ACC112 (cell line): Measurements from ENCODE around the gene TNK2.

Experiments
- H2AFZ ChIP-seq: fragments of 200-600 bp; sonication (generic); one replicate; pipeline ENCODE4 v1.6.0; 2017; ENCODE audit warnings: antibody characterized with exemption, low read length; ENCODE audit not compliant: unreplicated experiment
- H3K27ac ChIP-seq: fragments of 200-600 bp; sonication (generic); 2 replicates; pipeline ENCODE4 v1.5.1; 2014; ENCODE audit warnings: low read depth, mild to moderate bottlenecking, antibody characterized with exemption, low read length, moderate library complexity
- H3K27me3 ChIP-seq: fragments of 200-600 bp; sonication (generic); 2 replicates; pipeline ENCODE4 v1.6.1; 2014; ENCODE audit warnings: mild to moderate bottlenecking, antibody characterized with exemption, low read length, moderate library complexity, mixed read lengths; ENCODE audit not compliant: insufficient read depth
- H3K36me3 ChIP-seq: fragments of 200-600 bp; sonication (generic); 2 replicates; pipeline ENCODE4 v1.6.1; 2016; ENCODE audit warnings: mild to moderate bottlenecking, antibody characterized with exemption, low read length, moderate library complexity, mixed read lengths; ENCODE audit not compliant: insufficient read depth
- H3K4me1 ChIP-seq: fragments of 200-600 bp; sonication (generic); one replicate; pipeline ENCODE4 v1.6.1; 2016; ENCODE audit warnings: low read length, mixed read lengths; ENCODE audit not compliant: insufficient read depth, unreplicated experiment, control insufficient read depth
- H3K4me3 ChIP-seq: fragments of 200-600 bp; sonication (generic); 2 replicates; pipeline ENCODE4 v1.5.1; 2014; ENCODE audit warnings: mild to moderate bottlenecking, low read depth, low read length
- H3K79me2 ChIP-seq: fragments of 200-600 bp; sonication (generic); one replicate; pipeline ENCODE4 v1.6.0; 2016; ENCODE audit warnings: low read length; ENCODE audit not compliant: control insufficient read depth, unreplicated experiment, insufficient read depth

Gene TNK2

DNA sequence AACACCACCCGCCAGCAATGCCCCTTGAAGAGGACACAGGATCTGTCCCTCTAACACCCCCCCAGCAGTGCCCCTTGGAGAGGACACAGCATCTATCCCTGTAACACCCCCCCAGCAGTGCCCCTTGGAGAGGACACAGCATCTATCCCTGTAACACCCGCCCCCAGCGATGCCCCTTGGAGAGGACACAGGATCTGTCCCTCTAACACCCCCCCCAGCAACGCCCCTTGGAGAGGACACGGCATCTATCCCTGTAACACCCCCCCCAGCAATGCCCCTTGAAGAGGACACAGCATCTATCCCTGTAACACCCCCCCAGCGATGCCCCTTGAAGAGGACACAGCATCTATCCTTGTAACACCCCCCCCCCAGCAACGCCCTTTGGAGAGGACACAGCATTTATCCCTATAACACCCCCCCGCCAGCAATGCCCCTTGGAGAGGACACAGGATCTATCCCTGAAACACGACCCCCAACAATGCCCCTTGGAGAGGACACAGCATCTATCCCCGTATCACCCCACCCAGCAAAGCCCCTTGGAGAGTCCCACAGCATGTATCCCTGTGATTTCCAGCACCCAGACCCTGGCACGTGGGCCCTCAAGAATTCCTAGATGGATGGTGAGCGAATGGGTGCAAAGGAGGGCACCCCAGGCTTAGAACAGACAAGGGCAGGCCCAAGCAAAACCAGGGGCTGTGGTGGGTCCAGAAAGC, 26.9 kb downstream of the TNK2 start:
- Histone ChIP-seq H3K4me1 (peaks cover 13% of the 10 kb centered on the region), H3K27ac (no peak overlapping the region), H3K79me2 (no peaks in the 10 kb centered on the region), H3K27me3 (no peaks in the 10 kb centered on the region), H3K4me3 (no peak overlapping the region), H2AFZ (no peak overlapping the region), H3K36me3 (0 out of 2 replicates have a peak, but pooled peaks cover 3% of the 10 kb centered on the region)

- Histone ChIP-seq H3K27ac (no peak overlapping the region), H2AFZ (no peak overlapping the region), H3K79me2 (no peaks in the 10 kb centered on the region), H3K36me3 (0 out of 2 replicates have a peak, but pooled peaks cover 7% of the 10 kb centered on the region), H3K4me3 (no peak overlapping the region), H3K4me1 (no peaks in the 10 kb centered on the region), H3K27me3 (no peaks in the 10 kb centered on the region)
Observed at GRCh38 chr3:195880037-195880431, 28.3 kb downstream of the TNK2 start.

- H3K4me3 ChIP-seq = no peak overlapping the region
- no peak overlapping the region for H3K27ac ChIP-seq
- no peaks in the 10 kb centered on the region for H3K79me2 ChIP-seq
- H3K36me3 ChIP-seq = 0 out of 2 replicates have a peak, but pooled peaks cover 7% of the 10 kb centered on the region
- no peak overlapping the region for H2AFZ ChIP-seq
- H3K4me1 ChIP-seq = no peaks in the 10 kb centered on the region
- H3K27me3 ChIP-seq = no peaks in the 10 kb centered on the region
Observed at GRCh38 chr3:195879416-195880036, 28.8 kb downstream of the TNK2 start.

- no peak overlapping the region for H3K4me3 ChIP-seq
- no peak overlapping the region for H2AFZ ChIP-seq
- no peak overlapping the region for H3K27ac ChIP-seq
- H3K4me1 ChIP-seq = no peaks in the 10 kb centered on the region
- 0 out of 2 replicates have a peak, but pooled peaks cover 7% of the 10 kb centered on the region for H3K36me3 ChIP-seq
- H3K79me2 ChIP-seq = no peaks in the 10 kb centered on the region
- no peaks in the 10 kb centered on the region for H3K27me3 ChIP-seq
Observed at GRCh38 chr3:195878424-195879274, 29.7 kb downstream of the TNK2 start.

DNA sequence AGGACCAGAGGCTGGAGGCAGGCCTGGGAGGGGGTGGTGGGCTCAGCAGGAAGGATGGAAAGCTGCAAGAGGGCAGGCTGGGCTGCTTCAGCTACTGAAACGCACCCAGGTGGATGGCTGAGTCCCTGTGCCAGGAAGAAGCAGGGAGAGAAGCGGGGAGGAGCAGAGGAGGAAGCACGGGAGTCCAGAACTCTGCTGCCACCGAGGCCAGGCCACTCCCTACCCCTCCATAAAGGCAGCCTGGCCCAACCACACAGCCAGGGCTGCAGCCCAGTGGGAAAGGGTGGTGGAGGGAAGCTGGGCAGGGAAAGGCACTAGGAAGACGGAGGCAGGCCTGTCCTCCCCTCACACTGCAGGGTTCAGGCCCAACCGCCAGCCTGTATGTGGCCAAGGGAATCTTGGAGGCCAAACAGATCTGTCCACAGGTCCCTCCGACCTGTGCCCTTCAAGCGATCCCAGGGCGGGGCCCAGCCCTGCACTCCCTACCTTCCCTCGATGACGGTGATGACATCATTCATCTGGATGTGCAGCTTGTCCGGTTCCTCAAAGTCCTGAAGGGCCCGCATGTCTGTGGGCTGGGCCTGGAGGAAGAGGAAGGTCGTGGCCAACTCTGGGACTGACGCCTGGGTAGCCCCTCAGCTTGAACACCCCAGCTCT, 30.5 kb downstream of the TNK2 start:
- Histone ChIP-seq H3K27me3 (no peaks in the 10 kb centered on the region), H3K36me3 (0 out of 2 replicates have a peak, but pooled peaks cover 7% of the 10 kb centered on the region), H3K4me1 (no peaks in the 10 kb centered on the region), H3K4me3 (no peak overlapping the region), H2AFZ (no peak overlapping the region), H3K27ac (no peak overlapping the region), H3K79me2 (no peaks in the 10 kb centered on the region)

DNA sequence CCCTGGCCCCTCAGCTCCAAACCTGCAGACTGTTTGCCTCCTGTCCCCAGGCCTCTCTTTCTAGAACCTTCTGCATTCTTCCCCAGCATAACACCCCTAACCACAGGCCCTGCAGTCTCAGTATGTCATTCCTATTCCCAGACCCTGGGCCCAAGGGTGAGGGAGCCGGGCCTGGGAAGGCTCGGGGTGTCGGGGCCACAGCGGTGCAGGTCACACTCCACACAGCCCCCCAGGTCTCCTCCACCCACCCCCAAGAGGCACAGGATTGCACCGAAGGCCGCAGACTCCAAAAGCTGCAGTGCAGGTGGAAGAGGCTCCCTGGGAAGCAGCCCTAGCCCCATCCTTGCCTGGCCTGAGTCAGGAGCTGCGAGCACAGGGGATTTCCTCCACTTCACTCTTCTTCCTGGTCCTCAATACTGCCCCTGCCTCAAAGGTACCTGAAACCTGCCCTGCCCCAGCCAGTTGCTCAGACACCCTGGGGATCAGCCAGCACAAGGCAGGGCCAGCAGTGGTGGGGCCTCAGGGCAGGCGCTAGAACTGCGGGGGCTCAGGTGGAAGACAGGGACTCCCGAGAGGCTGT, 31.1 kb downstream of the TNK2 start:
- H2AFZ ChIP-seq = no peak overlapping the region
- H3K4me3 ChIP-seq = no peak overlapping the region
- 0 out of 2 replicates have a peak, but pooled peaks cover 7% of the 10 kb centered on the region for H3K36me3 ChIP-seq
- H3K4me1 ChIP-seq = no peaks in the 10 kb centered on the region
- no peaks in the 10 kb centered on the region for H3K27me3 ChIP-seq
- H3K27ac ChIP-seq = no peak overlapping the region
- H3K79me2 ChIP-seq = no peaks in the 10 kb centered on the region

GRCh38 chr3:195876297-195877064, 31.9 kb downstream of the TNK2 start:
- no peak overlapping the region for H3K4me3 ChIP-seq
- H3K27ac ChIP-seq = no peak overlapping the region
- H3K27me3 ChIP-seq = no peaks in the 10 kb centered on the region
- H3K79me2 ChIP-seq = no peaks in the 10 kb centered on the region
- 0 out of 2 replicates have a peak, but pooled peaks cover 7% of the 10 kb centered on the region for H3K36me3 ChIP-seq
- H2AFZ ChIP-seq = no peak overlapping the region
- H3K4me1 ChIP-seq = no peaks in the 10 kb centered on the region

DNA sequence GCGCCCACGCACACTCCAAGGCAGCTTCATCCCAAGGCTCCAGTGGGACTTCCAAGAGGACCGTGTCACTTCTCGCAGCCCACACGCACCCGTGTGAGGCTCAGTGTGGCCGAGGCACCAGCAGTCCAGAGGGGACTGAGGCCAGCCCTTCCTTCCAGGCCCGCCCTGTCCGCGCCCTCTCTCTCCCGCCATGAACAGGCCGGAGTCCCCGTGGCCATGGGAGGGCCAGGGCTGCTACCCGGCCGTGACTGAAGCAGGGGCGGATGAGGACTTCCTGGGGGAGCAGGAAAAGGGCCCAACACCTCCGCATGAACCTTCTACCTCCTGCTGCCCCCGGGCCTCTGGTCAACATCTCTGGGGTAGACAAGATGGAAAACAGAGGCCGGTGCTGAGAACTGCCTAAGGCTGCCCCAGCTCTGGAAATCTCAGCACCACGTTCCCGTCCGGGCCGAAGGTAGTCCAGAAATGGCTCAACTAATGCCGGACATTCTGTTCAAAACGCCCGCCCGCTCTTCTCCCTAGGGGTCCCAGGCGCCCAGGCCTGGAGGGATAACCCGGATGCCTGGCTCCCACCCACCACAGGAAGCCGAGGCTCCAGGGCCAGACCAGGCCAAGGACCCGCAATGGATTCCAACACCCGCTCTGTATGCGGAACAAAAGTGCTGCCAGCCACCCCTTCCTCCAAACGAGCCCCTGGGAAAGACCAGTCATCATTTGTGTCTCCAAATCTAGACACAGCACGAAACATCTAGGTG, 32.7 kb downstream of the TNK2 start:
- Histone ChIP-seq H3K27ac (no peak overlapping the region), H3K4me1 (no peaks in the 10 kb centered on the region), H3K27me3 (no peaks in the 10 kb centered on the region), H3K4me3 (no peak overlapping the region), H3K36me3 (0 out of 2 replicates have a peak, but pooled peaks cover 7% of the 10 kb centered on the region), H2AFZ (no peak overlapping the region), H3K79me2 (no peaks in the 10 kb centered on the region)

DNA sequence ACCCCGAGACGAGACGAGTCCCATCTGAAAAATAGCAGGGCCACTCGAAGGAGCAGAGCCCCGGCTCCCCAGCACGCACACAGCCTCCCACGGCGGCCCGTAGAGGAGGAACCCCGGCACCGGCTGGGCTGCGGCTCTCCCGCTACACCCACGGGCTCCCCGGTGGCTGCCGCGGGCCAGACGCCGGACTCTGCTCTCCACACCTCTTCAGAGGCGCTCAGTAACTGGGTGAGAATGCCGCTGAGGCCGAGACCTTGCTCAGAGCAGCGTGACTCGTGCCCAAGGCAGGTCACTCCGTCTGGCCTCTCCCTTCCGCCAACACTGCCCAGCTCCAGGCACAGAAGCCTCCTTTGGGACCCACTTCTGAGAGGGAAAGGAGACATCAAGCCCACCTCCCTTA, 34.4 kb downstream of the TNK2 start:
- 0 out of 2 replicates have a peak, but pooled peaks cover 7% of the 10 kb centered on the region for H3K36me3 ChIP-seq
- H3K27me3 ChIP-seq = no peaks in the 10 kb centered on the region
- no peak overlapping the region for H2AFZ ChIP-seq
- no peaks in the 10 kb centered on the region for H3K79me2 ChIP-seq
- no peak overlapping the region for H3K4me3 ChIP-seq
- H3K4me1 ChIP-seq = peaks cover 4% of the 10 kb centered on the region
- no peak overlapping the region for H3K27ac ChIP-seq
